DOHH2 (cell line): Measurements from ENCODE around the gene NUP93.

ENCODE experiments used
- EZH2phosphoT487 ChIP-seq: fragments of 200-600 bp; sonication (generic); IDR thresholded peaks from 2 replicates; pipeline ENCODE4 v1.6.1; 2017; ENCODE audit warnings: borderline replicate concordance, mild to moderate bottlenecking, antibody characterized with exemption, low read length, moderate library complexity, mixed read lengths
- TF ChIP-seq, protein P1 (sequence below): fragments of 200-600 bp; sonication (generic); IDR thresholded peaks from one replicate; pipeline ENCODE4 v1.5.1; 2014; ENCODE audit warnings: antibody characterized with exemption, mild to moderate bottlenecking, low read depth, low read length; ENCODE audit not compliant: poor library complexity, severe bottlenecking

DNA sequence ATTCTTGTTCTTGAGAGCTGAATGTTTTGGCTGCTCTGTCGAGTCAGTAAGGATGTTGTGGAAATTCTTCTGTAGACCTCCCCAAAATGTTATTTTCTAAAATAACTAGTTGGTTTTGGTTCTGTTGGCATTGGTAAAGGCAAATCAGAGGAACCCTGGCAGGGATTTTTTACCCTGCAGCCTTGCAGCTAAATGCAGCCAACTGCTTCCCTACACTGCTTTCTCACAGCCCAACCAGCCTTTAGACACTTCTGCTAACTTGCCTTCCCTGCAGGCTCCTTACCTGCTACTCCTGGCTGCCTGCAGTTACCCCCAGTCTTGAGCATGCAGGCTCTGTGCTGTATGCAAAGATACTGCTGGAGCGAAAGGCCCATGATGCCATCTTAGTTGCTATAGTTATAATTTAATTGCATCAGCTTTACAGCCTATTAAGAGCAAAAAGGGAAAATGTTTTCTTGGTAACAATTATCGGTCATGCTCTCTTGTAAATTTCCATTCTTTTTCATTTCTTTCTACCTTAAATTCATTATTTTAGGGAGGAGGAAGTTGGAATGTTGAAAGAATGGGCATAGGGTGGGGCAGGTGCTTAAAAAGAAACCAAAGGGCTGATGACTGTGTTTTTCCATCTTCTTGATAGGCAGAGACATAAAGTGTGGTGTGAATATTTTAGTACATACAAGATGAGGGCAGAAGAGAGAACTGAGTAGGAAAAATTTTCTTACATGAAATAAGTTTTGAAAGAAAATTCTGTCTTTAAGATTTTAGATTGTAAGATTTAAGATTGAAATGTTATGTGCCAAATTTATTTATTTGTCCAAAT lies 20.0 kb downstream of the NUP93 start:
- TF ChIP-seq, protein P1, sequence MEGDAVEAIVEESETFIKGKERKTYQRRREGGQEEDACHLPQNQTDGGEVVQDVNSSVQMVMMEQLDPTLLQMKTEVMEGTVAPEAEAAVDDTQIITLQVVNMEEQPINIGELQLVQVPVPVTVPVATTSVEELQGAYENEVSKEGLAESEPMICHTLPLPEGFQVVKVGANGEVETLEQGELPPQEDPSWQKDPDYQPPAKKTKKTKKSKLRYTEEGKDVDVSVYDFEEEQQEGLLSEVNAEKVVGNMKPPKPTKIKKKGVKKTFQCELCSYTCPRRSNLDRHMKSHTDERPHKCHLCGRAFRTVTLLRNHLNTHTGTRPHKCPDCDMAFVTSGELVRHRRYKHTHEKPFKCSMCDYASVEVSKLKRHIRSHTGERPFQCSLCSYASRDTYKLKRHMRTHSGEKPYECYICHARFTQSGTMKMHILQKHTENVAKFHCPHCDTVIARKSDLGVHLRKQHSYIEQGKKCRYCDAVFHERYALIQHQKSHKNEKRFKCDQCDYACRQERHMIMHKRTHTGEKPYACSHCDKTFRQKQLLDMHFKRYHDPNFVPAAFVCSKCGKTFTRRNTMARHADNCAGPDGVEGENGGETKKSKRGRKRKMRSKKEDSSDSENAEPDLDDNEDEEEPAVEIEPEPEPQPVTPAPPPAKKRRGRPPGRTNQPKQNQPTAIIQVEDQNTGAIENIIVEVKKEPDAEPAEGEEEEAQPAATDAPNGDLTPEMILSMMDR = no peak
- TF ChIP-seq EZH2phosphoT487 = no peak
